SK-N-SH treated with all-trans-retinoic acid at 6 μM for 48 hours (cell line): ENCODE results near the gene PACS1.

Source experiments
- ATAC-seq: fragments of 200-7000 bp; cut with Tn5 transposase; 3 replicates; pipeline ENCODE4 v1.9.1; 2020; ENCODE audit warnings: mild to moderate bottlenecking, moderate library complexity
- ARNTL ChIP-seq: fragments of 450-650 bp; formaldehyde crosslinking; IDR thresholded peaks from 2 replicates; pipeline ENCODE4 v1.5.0; 2020; ENCODE audit warnings: low read depth, mild to moderate bottlenecking, moderate library complexity, borderline replicate concordance
- BACH2 ChIP-seq: fragments of 250-450 bp; sonication (Bioruptor Pico); IDR thresholded peaks from 2 replicates; pipeline ENCODE4 v1.9.0; 2021; ENCODE audit warnings: mild to moderate bottlenecking, borderline replicate concordance
- CREB5 ChIP-seq: fragments of 250-450 bp; sonication (Bioruptor Pico); IDR thresholded peaks from 2 replicates; pipeline ENCODE4 v1.5.1; 2020; ENCODE audit warnings: low read depth, mild to moderate bottlenecking, moderate library complexity
- CSDC2 ChIP-seq: fragments of 250-450 bp; sonication (Bioruptor Pico); IDR thresholded peaks from 2 replicates; pipeline ENCODE4 v1.5.0; 2020; ENCODE audit warnings: mild to moderate bottlenecking, moderate library complexity
- CSRNP3 ChIP-seq: fragments of 250-450 bp; sonication (Bioruptor Pico); IDR thresholded peaks from 2 replicates; pipeline ENCODE4 v1.5.1; 2021; ENCODE audit warnings: mild to moderate bottlenecking, moderate library complexity
- ESRRG ChIP-seq: fragments of 250-450 bp; sonication (Bioruptor Pico); IDR thresholded peaks from 2 replicates; pipeline ENCODE4 v1.6.1; 2021; ENCODE audit warnings: mild to moderate bottlenecking
- GLIS3 ChIP-seq: fragments of 250-450 bp; sonication (Bioruptor Pico); IDR thresholded peaks from 2 replicates; pipeline ENCODE4 v1.5.0; 2020; ENCODE audit warnings: mild to moderate bottlenecking, moderate library complexity
- OSR1 ChIP-seq: fragments of 250-450 bp; sonication (Bioruptor Pico); IDR thresholded peaks from 2 replicates; pipeline ENCODE4 v1.8.0; 2022; ENCODE audit warnings: moderate library complexity, mild to moderate bottlenecking, inconsistent platforms
- PATZ1 ChIP-seq: fragments of 250-450 bp; sonication (Bioruptor Pico); IDR thresholded peaks from 2 replicates; pipeline ENCODE4 v1.8.0; 2020; ENCODE audit warnings: mild to moderate bottlenecking, moderate library complexity, borderline replicate concordance
- POU6F1 ChIP-seq: fragments of 250-450 bp; sonication (Bioruptor Pico); IDR thresholded peaks from 2 replicates; pipeline ENCODE4 v1.8.0; 2021; ENCODE audit warnings: low read depth, mild to moderate bottlenecking, moderate library complexity, borderline replicate concordance
- PPARA ChIP-seq: fragments of 250-450 bp; sonication (Bioruptor Pico); IDR thresholded peaks from 2 replicates; pipeline ENCODE4 v1.5.0; 2020; ENCODE audit warnings: mild to moderate bottlenecking, borderline replicate concordance
- SNAI2 ChIP-seq: fragments of 250-450 bp; sonication (Bioruptor Pico); IDR thresholded peaks from 2 replicates; pipeline ENCODE4 v1.5.0; 2020; ENCODE audit warnings: mild to moderate bottlenecking, moderate library complexity
- TCF4 ChIP-seq: fragments of 250-450 bp; sonication (Bioruptor Pico); IDR thresholded peaks from 2 replicates; pipeline ENCODE4 v1.8.0; 2021; ENCODE audit warnings: mild to moderate bottlenecking, moderate library complexity, borderline replicate concordance
- TOX ChIP-seq: fragments of 250-450 bp; sonication (Bioruptor Pico); IDR thresholded peaks from 2 replicates; pipeline ENCODE4 v1.8.0; 2021; ENCODE audit warnings: mild to moderate bottlenecking, moderate library complexity, borderline replicate concordance
- TSHZ2 ChIP-seq: fragments of 250-450 bp; sonication (Bioruptor Pico); IDR thresholded peaks from 2 replicates; pipeline ENCODE4 v1.5.0; 2020; ENCODE audit warnings: mild to moderate bottlenecking, moderate library complexity
- ZC3H10 ChIP-seq: fragments of 250-450 bp; sonication (Bioruptor Pico); IDR thresholded peaks from 2 replicates; pipeline ENCODE4 v1.5.1; 2021; ENCODE audit warnings: mild to moderate bottlenecking, moderate library complexity
- ZFP3 ChIP-seq: fragments of 250-450 bp; sonication (Bioruptor Pico); IDR thresholded peaks from 2 replicates; pipeline ENCODE4 v1.5.0; 2020; ENCODE audit warnings: mild to moderate bottlenecking, moderate library complexity
- ZNF565 ChIP-seq: fragments of 450-650 bp; formaldehyde crosslinking; conservative IDR thresholded peaks from 2 replicates; pipeline ENCODE4 v1.5.0; 2020; ENCODE audit warnings: low read depth, mild to moderate bottlenecking, moderate library complexity
- ZNF70 ChIP-seq: fragments of 450-650 bp; formaldehyde crosslinking; IDR thresholded peaks from 2 replicates; pipeline ENCODE4 v1.5.0; 2020; ENCODE audit warnings: mild to moderate bottlenecking, moderate library complexity
- ZNF8 ChIP-seq: fragments of 450-650 bp; formaldehyde crosslinking; IDR thresholded peaks from 2 replicates; pipeline ENCODE4 v1.5.0; 2020; ENCODE audit warnings: mild to moderate bottlenecking, moderate library complexity

PACS1 gene

GRCh38 chr11:66243782-66244535 is 173.9 kb downstream of the PACS1 start:
- ATAC-seq = no peak
- no peak for TF ChIP-seq ZNF70
- TF ChIP-seq GLIS3 (CRISPR knock-in tag) = no peak
- no peak for TF ChIP-seq BACH2 (CRISPR knock-in tag)
- TF ChIP-seq CREB5 = no peak
- no peak for TF ChIP-seq OSR1 (CRISPR knock-in tag)
- no peak for TF ChIP-seq TCF4 (CRISPR knock-in tag)
- no peak for TF ChIP-seq ZNF565 (CRISPR knock-in tag)
- TF ChIP-seq ZNF8 (CRISPR knock-in tag) = no peak
- TF ChIP-seq ZFP3 (CRISPR knock-in tag) = no peak
- TF ChIP-seq ZC3H10 (CRISPR knock-in tag) = no peak
- no peak for TF ChIP-seq TSHZ2 (CRISPR knock-in tag)

- TF ChIP-seq POU6F1 = no peak
- TF ChIP-seq TCF4 (CRISPR knock-in tag) = no peak
- no peak for TF ChIP-seq SNAI2
- no peak for TF ChIP-seq PATZ1 (CRISPR knock-in tag)
- TF ChIP-seq CREB5 = no peak
- TF ChIP-seq ZNF565 (CRISPR knock-in tag) = no peak
- no peak for TF ChIP-seq ZNF8 (CRISPR knock-in tag)
- no peak for TF ChIP-seq PPARA (CRISPR knock-in tag)
- TF ChIP-seq TOX (CRISPR knock-in tag) = no peak
- no peak for TF ChIP-seq CSDC2
- no peak for TF ChIP-seq ESRRG (CRISPR knock-in tag)
- no peak for TF ChIP-seq ARNTL (CRISPR knock-in tag)
- TF ChIP-seq CSRNP3 (CRISPR knock-in tag) = no peak
- TF ChIP-seq, all 23 proteins: peak for 0
- ATAC-seq = no peak
Observed at GRCh38 chr11:66247295-66247694, 177.2 kb downstream of the PACS1 start.
